Endothelial cell of umbilical vein (primary cell): ENCODE results near the gene TOB1. TPM values are rescaled to one million over a fixed set of nuclear protein-coding genes. Genes with fewer than 3 reads are reported as not detected.
A peak's percentile ranks its signal among the peaks of the same experiment; 100 is the strongest.

Source experiments
- BruUV-seq: library from RNA; stranded (reverse); fragments of 400-500 nt; replicated peaks from 2 replicates; lab custom pipeline; 2021; lab: Mats Ljungman, UMichigan
- CTCF ChIA-PET: fragments of 300-600, 350-600 bp; sonication (Branson Sonifier 250); formaldehyde crosslinking; loops from one replicate; lab custom pipeline; 2021; ENCODE audit warnings: antibody characterized with exemption, inconsistent platforms; lab: Charles Lee
- POLR2A ChIA-PET: fragments of 300-600, 350-600 bp; sonication (Branson Sonifier 250); formaldehyde crosslinking; loops from one replicate; lab custom pipeline; 2021; ENCODE audit warnings: antibody characterized with exemption, inconsistent platforms; lab: Charles Lee
- DNase-seq: peaks from one replicate; pipeline ENCODE4 v3.0.0-alpha.2; 2011; ENCODE audit warnings: low read depth, low spot score
- FAIRE-seq: peaks from 2 replicates; lab custom pipeline; 2011; peaks lifted over from hg19 to GRCh38; lab: Jason Lieb, UNC
- H2AFZ ChIP-seq: 2 replicates; pipeline ENCODE4 v1.6.0; 2012; ENCODE audit warnings: low read depth, low read length, control low read depth, inconsistent platforms
- H3K27ac ChIP-seq: 2 replicates; pipeline ENCODE4 v1.5.1; 2011; ENCODE audit warnings: low read depth, mild to moderate bottlenecking, control low read depth, low read length, moderate library complexity; ENCODE audit not compliant: insufficient read depth
- H3K27me3 ChIP-seq, 2 experiments: 2 replicates each; pipeline versions ENCODE4 v1.6.0 to v1.6.1; 2011; ENCODE audit warnings: low read length in 2 of 2, mixed read lengths in 1 of 2; ENCODE audit not compliant: control insufficient read depth in 2 of 2, insufficient read depth in 2 of 2
- H3K36me3 ChIP-seq, 2 experiments: 2 replicates in 1 of 2; 3 replicates in 1 of 2; pipeline ENCODE4 v1.5.1; 2011; ENCODE audit warnings: low read length in 2 of 2, mild to moderate bottlenecking in 1 of 2, moderate library complexity in 1 of 2; ENCODE audit not compliant: control insufficient read depth in 2 of 2, insufficient read depth in 2 of 2; ENCODE audit errors: extremely low read depth in 1 of 2
- H3K4me1 ChIP-seq: 3 replicates; pipeline ENCODE4 v1.5.1; 2011; ENCODE audit warnings: mild to moderate bottlenecking, low read length; ENCODE audit not compliant: control insufficient read depth, insufficient read depth; ENCODE audit errors: extremely low read depth
- H3K4me2 ChIP-seq: 2 replicates; pipeline ENCODE4 v1.6.1; 2011; ENCODE audit warnings: low read length, control low read depth, mixed read lengths; ENCODE audit not compliant: insufficient read depth
- H3K4me3 ChIP-seq, 3 experiments: fragments of 200-600 bp in 1 of 3; sonication (generic), shearing (Covaris generic) in 1 of 3; replicated peaks in 1 of 3; 2 replicates each; pipeline ENCODE4 v1.5.1; 2011 to 2016; ENCODE audit warnings: control low read depth in 3 of 3, low read length in 3 of 3, mild to moderate bottlenecking in 2 of 3, inconsistent platforms in 1 of 3, low read depth in 1 of 3, moderate library complexity in 1 of 3; ENCODE audit not compliant: insufficient read depth in 1 of 3
- H3K79me2 ChIP-seq: 2 replicates; pipeline ENCODE4 v1.6.0; 2012; ENCODE audit warnings: low read length, inconsistent platforms; ENCODE audit not compliant: control insufficient read depth, insufficient read depth
- H3K9ac ChIP-seq: replicated peaks from 2 replicates; pipeline ENCODE3; 2011; ENCODE audit warnings: low read length, control low read depth; ENCODE audit not compliant: insufficient read depth; ENCODE audit errors: extremely low read depth
- H3K9me1 ChIP-seq: replicated peaks from 3 replicates; pipeline ENCODE4 v1.6.0; 2011; ENCODE audit warnings: mild to moderate bottlenecking, low read length; ENCODE audit not compliant: control insufficient read depth, insufficient read depth; ENCODE audit errors: extremely low read depth
- H3K9me3 ChIP-seq: replicated peaks from 2 replicates; pipeline ENCODE4 v1.5.1; 2012; ENCODE audit warnings: low read length, inconsistent platforms; ENCODE audit not compliant: control insufficient read depth, insufficient read depth
- H4K20me1 ChIP-seq: replicated peaks from 2 replicates; pipeline ENCODE3; 2011; ENCODE audit warnings: mild to moderate bottlenecking, low read length; ENCODE audit not compliant: control insufficient read depth, insufficient read depth; ENCODE audit errors: extremely low read depth
- CTCF ChIP-seq, 2 donors: IDR thresholded peaks; 1 replicate in 1 of 2; 2 replicates in 1 of 2; pipeline ENCODE4 v1.5.1; 2011; ENCODE audit warnings: low read length in 2 of 2, mild to moderate bottlenecking in 2 of 2, moderate library complexity in 2 of 2, control low read depth in 1 of 2, inconsistent platforms in 1 of 2, low read depth in 1 of 2; ENCODE audit not compliant: insufficient read depth in 1 of 2; ENCODE audit errors: extremely low read depth in 1 of 2
- POLR2AphosphoS5 ChIP-seq: IDR thresholded peaks from 2 replicates; pipeline ENCODE4 v1.6.1; 2012; ENCODE audit warnings: low read depth, mild to moderate bottlenecking, control low read depth, low read length, moderate library complexity; ENCODE audit not compliant: insufficient read depth
- dilution Hi-C: fragments of 300-500 bp; cut with MboI; formaldehyde crosslinking; loops from one replicate; pipeline ENCODE4 v1.15.0; 2019; ENCODE audit warnings: low sequenced_read_pairs; ENCODE audit not compliant: extremely low pct_ligation_motif_present
- intact Hi-C: fragments of 100-400 bp; cut with micrococcal nuclease; formaldehyde crosslinking; loops from one replicate; pipeline ENCODE4 v1.10.0; 2022
- polyA plus RNA-seq, 4 experiments: library from polyadenylated mRNA; depleted of rRNA in 3 of 4; stranded (reverse) in 3 of 4; unstranded in 1 of 4; fragments of >200 nt; gene quantifications; 2 replicates each; pipeline versions ENCODE4 v1.2.1 to v1.2.3, GENCODE V29; 2011 to 2012; ENCODE audit warnings: missing spikeins in 1 of 4
- total RNA-seq: library from RNA; stranded (reverse); gene quantifications from 2 replicates; pipeline ENCODE4 v1.2.3, GENCODE V29; 2021
- TF ChIP-seq, protein P1 (sequence below): IDR thresholded peaks from 2 replicates; pipeline ENCODE4 v1.6.1; 2011; ENCODE audit not compliant: insufficient read depth, insufficient read length

The TOB1 gene
- total and polyA plus RNA-seq, 2 donors (not counting 3 experiments of a cell fraction or from before 2014, with no cell fraction given): 3.3 to 12.9 TPM

GRCh38 chr17:50865868-50866260, 290 bp downstream of the TOB1 start:
- Histone ChIP-seq H4K20me1 (no peaks in the 10 kb centered on the region), H3K36me3 (peaks cover 2 to 5% of the 10 kb centered on the region in 2 experiments), H3K4me2 (peak overlapping the region; percentile 96), H3K27me3 (no peaks in the 10 kb centered on the region), H3K4me1 (peaks cover 11% of the 10 kb centered on the region), H3K79me2 (peaks cover 4% of the 10 kb centered on the region), H3K9me1 (no peaks in the 10 kb centered on the region), H3K9me3 (no peaks in the 10 kb centered on the region), H3K9ac (peak overlapping the region; percentile 73), H2AFZ (peak overlapping the region; percentile 22), H3K27ac (no peak overlapping the region), H3K4me3 (peak overlapping the region; percentile 29 to 82 (median 63))
- TF ChIP-seq, protein P1, sequence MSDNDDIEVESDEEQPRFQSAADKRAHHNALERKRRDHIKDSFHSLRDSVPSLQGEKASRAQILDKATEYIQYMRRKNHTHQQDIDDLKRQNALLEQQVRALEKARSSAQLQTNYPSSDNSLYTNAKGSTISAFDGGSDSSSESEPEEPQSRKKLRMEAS: no peak
- no peak for TF ChIP-seq CTCF (IDR thresholded peaks at IDR 0.05; ENCODE audit: extremely low read depth in 1 of 2, insufficient read depth in 1 of 2, low read depth in 1 of 2, low read length in 2 of 2)
- TF ChIP-seq POLR2AphosphoS5: no peak
- no peak for FAIRE-seq
- ChIA-PET CTCF (interaction anchor here (1.0 to 8.0 kb wide), 7 partner anchors 15 to 288 kb away, joined by 3 to 149 read pairs (median 4); partner anchors contain the start of gene NME1), POLR2A (interaction anchor here (0.6 to 2.9 kb wide), 22 partner anchors 8 to 368 kb away, joined by 3 to 67 read pairs (median 5); partner anchors contain the start of gene SPAG9)
- no peak for DNase-seq
- intact Hi-C loops (loop anchor here (1.0 to 5.0 kb wide), 7 partner anchors 53 to 396 kb away; partner anchors contain the start of genes MBTD1, NME1, SPAG9 and UTP18), dilution Hi-C loops (no loop called here)
- BruUV-seq: no TSS peak
